HepG2 (cell line): ENCODE results near the gene DNAJC4. TPM values are rescaled to one million over a fixed set of nuclear protein-coding genes. Genes with fewer than 3 reads are reported as not detected.

ENCODE experiments used
- ARID4A ChIP-seq: sonication (generic); formaldehyde crosslinking; IDR thresholded peaks from 2 replicates; pipeline ENCODE4 v1.5.0; 2020; ENCODE audit warnings: mild to moderate bottlenecking, missing genetic modification reagents, borderline replicate concordance
- FIP1L1 ChIP-seq: fragments of 200-400 bp; formaldehyde crosslinking; IDR thresholded peaks from 2 replicates; pipeline ENCODE4 v1.6.1; 2018; ENCODE audit warnings: low read depth, mild to moderate bottlenecking, low read length, moderate library complexity, borderline replicate concordance; ENCODE audit not compliant: insufficient read depth
- FOXK2 ChIP-seq: fragments of 450-650 bp; IDR thresholded peaks from 2 replicates; pipeline ENCODE4 v1.6.1; 2016
- GLI4 ChIP-seq: sonication (generic); formaldehyde crosslinking; IDR thresholded peaks from 2 replicates; pipeline ENCODE4 v1.5.1; 2020; ENCODE audit warnings: missing genetic modification reagents, mild to moderate bottlenecking, moderate library complexity, borderline replicate concordance
- HDAC6 ChIP-seq: fragments of 200-600 bp; sonication (generic); IDR thresholded peaks from 2 replicates; pipeline ENCODE4 v1.7.0; 2017; ENCODE audit warnings: mild to moderate bottlenecking, antibody characterized with exemption, low read length, low read depth
- HIVEP1 ChIP-seq: sonication (generic); formaldehyde crosslinking; IDR thresholded peaks from 2 replicates; pipeline ENCODE4 v1.4.0; 2020; ENCODE audit warnings: mild to moderate bottlenecking, missing genetic modification reagents
- HMGXB4 ChIP-seq, 2 experiments: sonication (generic) in 1 of 2; formaldehyde crosslinking in 1 of 2; IDR thresholded peaks; 2 replicates each; pipeline versions ENCODE4 v1.4.0 to v1.6.1; 2018 to 2020; ENCODE audit warnings: missing genetic modification reagents in 2 of 2, borderline replicate concordance in 1 of 2, low read depth in 1 of 2, mild to moderate bottlenecking in 1 of 2, missing biosample characterization in 1 of 2
- HNRNPLL ChIP-seq: fragments of 200-400 bp; formaldehyde crosslinking; IDR thresholded peaks from 2 replicates; pipeline ENCODE4 v1.6.1; 2017; ENCODE audit warnings: mild to moderate bottlenecking, low read depth, low read length; ENCODE audit not compliant: poor library complexity, severe bottlenecking
- NFE2L2 ChIP-seq: fragments of 150-350 bp; IDR thresholded peaks from 2 replicates; pipeline ENCODE4 v1.6.1; 2014; ENCODE audit warnings: low read length
- NR2C2 ChIP-seq: sonication (generic); formaldehyde crosslinking; IDR thresholded peaks from 2 replicates; pipeline ENCODE4 v1.4.0; 2020; ENCODE audit warnings: missing genetic modification reagents, mild to moderate bottlenecking, moderate library complexity, borderline replicate concordance
- POLR2AphosphoS5 ChIP-seq: IDR thresholded peaks from 2 replicates; pipeline ENCODE4 v1.6.1; 2012; ENCODE audit warnings: low read depth, low read length
- RAD21 ChIP-seq: fragments of 450-650 bp; formaldehyde crosslinking; IDR thresholded peaks from 2 replicates; pipeline ENCODE4 v1.5.0; 2020; ENCODE audit warnings: mild to moderate bottlenecking
- RARG ChIP-seq: sonication (generic); formaldehyde crosslinking; IDR thresholded peaks from 2 replicates; pipeline ENCODE4 v1.4.0; 2020; ENCODE audit warnings: low read depth, mild to moderate bottlenecking, missing genetic modification reagents
- RFXAP ChIP-seq: sonication (generic); formaldehyde crosslinking; IDR thresholded peaks from 2 replicates; pipeline ENCODE4 v1.4.0; 2020; ENCODE audit warnings: missing genetic modification reagents, borderline replicate concordance
- SMC3 ChIP-seq: IDR thresholded peaks from 2 replicates; pipeline ENCODE4 v1.6.1; 2011; ENCODE audit warnings: low read length, improper control_type of control experiment
- SNAPC2 ChIP-seq: sonication (generic); formaldehyde crosslinking; IDR thresholded peaks from 2 replicates; pipeline ENCODE4 v1.8.1; 2022; ENCODE audit warnings: mild to moderate bottlenecking, missing genetic modification reagents
- SP140L ChIP-seq: sonication (generic); formaldehyde crosslinking; IDR thresholded peaks from 2 replicates; pipeline ENCODE4 v1.4.0; 2020; ENCODE audit warnings: missing genetic modification reagents, borderline replicate concordance
- THAP11 ChIP-seq: IDR thresholded peaks from 2 replicates; pipeline ENCODE4 v1.6.1; 2016; ENCODE audit warnings: missing biosample characterization, missing genetic modification reagents
- TOPORS ChIP-seq: sonication (generic); formaldehyde crosslinking; IDR thresholded peaks from 2 replicates; pipeline ENCODE4 v1.8.0; 2023; ENCODE audit warnings: mild to moderate bottlenecking, missing genetic modification reagents
- ZEB1 ChIP-seq: IDR thresholded peaks from 2 replicates; pipeline ENCODE4 v1.6.1; 2012; ENCODE audit warnings: mild to moderate bottlenecking, low read depth, inconsistent platforms; ENCODE audit not compliant: insufficient replicate concordance
- ZKSCAN1 ChIP-seq: fragments of 150-350 bp; IDR thresholded peaks from 2 replicates; pipeline ENCODE4 v1.6.1; 2014; ENCODE audit warnings: low read length
- ZNF333 ChIP-seq: sonication (generic); formaldehyde crosslinking; IDR thresholded peaks from 2 replicates; pipeline ENCODE4 v1.4.0; 2020; ENCODE audit warnings: mild to moderate bottlenecking, missing genetic modification reagents, borderline replicate concordance
- ZNF563 ChIP-seq: sonication (generic); formaldehyde crosslinking; IDR thresholded peaks from 2 replicates; pipeline ENCODE4 v1.8.0; 2022; ENCODE audit warnings: mild to moderate bottlenecking, moderate library complexity, missing genetic modification reagents
- ZNF784 ChIP-seq: sonication (generic); formaldehyde crosslinking; IDR thresholded peaks from 2 replicates; pipeline ENCODE4 v1.5.1; 2020; ENCODE audit warnings: missing genetic modification reagents, mild to moderate bottlenecking, borderline replicate concordance
- ZNF788 ChIP-seq: sonication (generic); formaldehyde crosslinking; IDR thresholded peaks from 2 replicates; pipeline ENCODE4 v1.5.0; 2020; ENCODE audit warnings: mild to moderate bottlenecking, missing genetic modification reagents, borderline replicate concordance
- polyA plus RNA-seq, 8 experiments: library from polyadenylated mRNA; depleted of rRNA in 3 of 8; stranded (reverse) in 7 of 8; unstranded in 1 of 8; fragments of >200 nt; fragmentation: Illumina TruSeq in 4 of 8; extraction: Trizol in 4 of 8; gene quantifications; 2 replicates each; pipeline versions ENCODE4 v1.2.1 to v1.2.3, GENCODE V29; 2011 to 2016; ENCODE audit warnings: low read depth in 4 of 8, missing spikeins in 1 of 8, mixed read lengths in 1 of 8; ENCODE audit not compliant: insufficient read depth in 1 of 8
- total RNA-seq, 5 experiments: library from RNA; depleted of rRNA; stranded (reverse); fragments of >200 nt; fragmentation: Illumina TruSeq; extraction: Trizol; gene quantifications; 2 replicates each; pipeline ENCODE4 v1.2.3, GENCODE V29; 2016; ENCODE audit warnings: low read depth in 1 of 5

The DNAJC4 gene
- total and polyA plus RNA-seq, 2 of the 13 experiments (the other 11 are each of a cell fraction or from before 2014, with no cell fraction given): 10.3 to 60.8 TPM

DNA sequence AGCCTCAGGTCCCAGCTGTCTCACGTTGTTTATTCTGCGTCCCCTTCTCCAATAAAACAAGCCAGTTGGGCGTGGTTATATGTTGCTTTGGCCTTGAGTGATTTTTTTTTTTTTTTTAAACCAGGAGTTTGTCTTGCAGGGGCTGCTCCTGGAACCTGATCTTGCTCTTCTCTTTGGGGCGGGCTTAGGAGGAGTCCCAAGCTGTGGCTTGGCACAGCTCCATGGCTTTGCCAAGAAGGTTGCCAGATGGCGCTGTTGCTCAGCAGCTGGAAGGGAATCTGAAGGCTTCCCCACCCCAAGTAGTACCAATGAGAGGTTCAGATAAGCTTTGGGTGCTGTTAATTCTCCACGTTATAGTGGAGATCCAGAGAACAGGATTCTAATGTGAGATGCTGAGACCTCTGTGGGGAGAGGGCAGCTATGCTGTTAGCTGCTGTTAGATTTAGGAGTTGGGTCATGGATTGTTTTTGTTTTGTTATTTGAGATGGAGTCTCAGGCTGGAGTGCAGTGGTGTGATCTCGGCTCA, 25.8 kb upstream of the DNAJC4 start (continued):
- TF ChIP-seq ARID4A (CRISPR knock-in tag) (peak; percentile 29; the same call in 1 of the 2 replicates), ZNF333 (CRISPR knock-in tag) (no peak), FOXK2 (no peak), RFXAP (no peak), ZKSCAN1 (no peak), NFE2L2 (no peak), HDAC6 (no peak), RAD21 (CRISPR knock-in tag) (peak; percentile 68), SP140L (CRISPR knock-in tag) (no peak), ZNF788 (0 out of 2 replicates have a peak, but pooled peaks have one; percentile 24), POLR2AphosphoS5 (no peak), HMGXB4 (CRISPR knock-in tag; IDR thresholded peaks at IDR 0.05; ENCODE audit: borderline replicate concordance in 1 of 2, low read depth in 1 of 2) (peak in 1 of 2 experiments; percentile 66; a peak in 1 of 4 replicates), RARG (no peak), NR2C2 (CRISPR knock-in tag) (no peak), GLI4 (CRISPR knock-in tag) (no peak), ZEB1 (no peak), ZNF563 (no peak), HIVEP1 (no peak), THAP11 (CRISPR knock-in tag) (peak; percentile 46; the same call in 1 of the 2 replicates), ZNF784 (CRISPR knock-in tag) (no peak), TOPORS (CRISPR knock-in tag) (no peak), FIP1L1 (no peak), SMC3 (peak; percentile 82; the same call in 1 of the 2 replicates), SNAPC2 (no peak), HNRNPLL (no peak)
